ENCODE measurements around the gene IFITM1.
A peak's percentile ranks its signal among the peaks of the same experiment; 100 is the strongest.
"Not testable (repeated sequence)": the region's sequence is repeated elsewhere in the genome, so short reads cannot be mapped to it uniquely, and the experiment has no call there.

The IFITM1 gene

GRCh38 chr11:350033-350722 lies 36.3 kb downstream of the IFITM1 start:
- not testable (repeated sequence) for DNase-seq

DNA sequence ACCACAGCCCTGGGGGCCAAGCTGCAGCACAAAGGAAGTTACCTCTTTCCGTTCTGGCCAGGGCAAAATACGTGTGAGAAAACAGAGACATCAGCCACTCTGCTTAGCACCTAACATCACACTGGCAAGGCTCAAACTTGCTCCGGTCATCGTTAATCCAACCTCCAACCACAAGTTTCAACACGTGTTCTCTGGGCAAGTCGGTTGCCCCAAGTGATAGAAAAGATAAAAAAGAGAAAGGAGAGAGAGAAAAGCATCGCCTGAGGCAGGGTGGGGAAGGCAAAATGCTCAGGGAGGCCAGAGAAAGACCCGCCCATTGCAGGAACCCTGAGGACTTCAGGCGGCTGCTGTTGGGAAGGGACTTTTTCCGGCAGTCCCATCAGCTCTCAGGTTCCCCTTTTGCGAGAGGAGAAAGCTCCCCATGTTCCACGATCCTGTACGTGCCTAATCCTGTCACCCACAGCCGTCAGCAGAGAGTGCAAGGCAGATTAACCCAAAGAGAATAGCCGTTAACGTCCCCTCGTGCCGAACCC lies 36.9 kb downstream of the IFITM1 start:
- DNase-seq: peak; percentile 50 to 62

- DNase-seq: no peak
Observed at GRCh38 chr11:351411-351810, 37.6 kb downstream of the IFITM1 start.

DNA sequence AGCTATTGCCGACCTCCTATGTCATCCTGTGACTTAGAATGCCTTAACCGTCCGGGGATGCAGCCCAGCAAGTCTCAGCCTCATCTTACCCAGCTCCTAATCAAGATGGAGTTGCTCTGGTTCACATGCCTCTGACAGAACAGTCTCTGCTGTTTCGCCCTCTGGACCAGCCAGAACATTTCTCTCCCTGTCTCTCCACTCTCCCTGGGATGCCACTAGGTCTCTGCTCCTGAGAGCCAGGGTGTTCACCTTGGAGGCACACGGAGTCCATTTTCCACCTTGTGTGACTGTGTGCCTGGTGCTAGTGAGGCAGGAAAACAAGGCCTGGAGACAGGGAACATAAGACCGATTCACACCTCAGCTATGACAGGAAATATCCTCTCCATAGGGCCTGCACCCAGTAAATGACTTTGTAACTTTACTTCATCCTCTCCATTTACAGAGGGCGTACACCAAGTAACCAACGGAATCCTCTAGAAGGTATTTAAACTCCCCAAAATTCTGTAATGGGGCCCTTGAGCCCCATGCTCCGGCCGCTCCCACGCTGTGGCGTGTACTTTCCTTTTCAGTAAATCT lies 38.7 kb downstream of the IFITM1 start:
- no peak for DNase-seq

DNA sequence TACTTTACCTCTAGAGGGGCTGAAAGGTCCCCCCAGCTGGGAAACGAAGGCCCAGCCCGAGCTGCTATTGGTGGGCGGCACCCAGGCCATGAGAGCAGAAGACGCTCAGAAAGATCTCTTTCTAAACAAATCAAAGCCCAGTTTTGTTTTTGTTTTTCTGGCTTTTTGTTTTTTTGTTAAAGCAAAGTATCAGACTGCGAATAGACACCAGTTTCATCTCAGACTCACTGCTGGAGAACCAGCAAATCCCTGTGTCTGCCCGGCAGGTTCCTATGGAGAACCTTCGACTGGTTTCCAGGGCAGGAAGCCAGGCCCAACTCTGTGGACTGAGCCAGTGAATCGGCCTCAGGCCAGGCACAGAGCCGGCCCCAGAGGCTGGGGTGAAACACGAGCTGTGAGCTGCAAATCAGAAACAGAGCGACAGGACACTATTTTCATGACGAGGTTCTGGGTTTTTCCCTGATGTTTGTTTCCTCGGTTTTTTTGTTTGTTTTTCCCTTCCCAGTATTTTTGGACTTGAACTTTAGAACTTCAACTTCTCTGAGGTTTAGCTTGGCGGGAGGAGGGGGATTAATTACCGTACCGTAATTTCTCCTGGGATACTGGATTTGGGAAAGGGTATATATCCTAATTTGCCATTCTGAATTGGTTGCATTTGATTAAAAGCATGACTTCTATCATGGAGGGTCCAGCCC lies 39.5 kb downstream of the IFITM1 start:
- DNase-seq: no peak

DNA sequence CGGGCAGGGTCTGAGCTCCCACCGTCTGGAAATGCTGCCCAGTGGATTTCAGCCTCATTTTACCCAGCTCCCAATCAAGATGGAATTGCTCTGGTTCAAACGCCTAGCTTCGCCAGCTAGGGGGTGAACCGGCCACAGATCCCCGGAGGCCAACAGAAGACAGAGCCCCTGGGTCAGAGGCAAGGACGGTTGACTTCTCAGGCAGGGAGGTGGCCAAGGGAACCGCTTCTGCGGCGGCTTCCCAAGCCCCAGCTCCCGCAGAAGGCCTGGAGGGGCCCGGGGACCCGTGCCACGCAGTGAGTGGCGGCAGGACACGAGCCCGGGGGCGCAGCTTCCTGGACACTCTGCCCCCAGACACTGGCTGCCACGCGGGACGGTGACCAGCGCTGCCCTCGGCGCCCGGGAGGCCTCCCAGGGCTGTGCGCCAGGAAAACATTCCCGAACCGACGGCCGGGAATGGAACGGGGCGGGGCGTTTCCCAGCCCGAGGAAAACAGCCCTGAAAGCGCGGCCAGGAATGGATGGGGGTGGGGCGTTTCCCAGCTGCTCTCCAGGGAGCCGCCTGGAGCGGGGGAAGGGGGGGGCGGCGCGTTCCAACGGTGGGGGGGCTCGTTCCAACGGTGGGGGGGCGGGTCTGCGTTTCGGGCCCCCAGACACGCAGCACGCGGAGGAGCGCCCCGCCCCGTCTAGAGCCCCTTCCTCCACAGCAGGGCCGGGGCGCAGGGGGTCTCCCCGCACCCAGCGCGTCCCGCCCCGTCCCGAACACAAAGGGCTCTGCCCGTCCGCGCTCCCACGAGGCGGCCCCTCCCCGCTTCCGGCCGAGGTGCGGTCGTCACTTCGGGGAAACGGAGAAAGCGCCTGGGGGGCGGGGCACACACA lies 42.0 kb downstream of the IFITM1 start:
- no peak for DNase-seq

GRCh38 chr11:356610-357009 lies 42.8 kb downstream of the IFITM1 start:
- DNase-seq: no peak

DNA sequence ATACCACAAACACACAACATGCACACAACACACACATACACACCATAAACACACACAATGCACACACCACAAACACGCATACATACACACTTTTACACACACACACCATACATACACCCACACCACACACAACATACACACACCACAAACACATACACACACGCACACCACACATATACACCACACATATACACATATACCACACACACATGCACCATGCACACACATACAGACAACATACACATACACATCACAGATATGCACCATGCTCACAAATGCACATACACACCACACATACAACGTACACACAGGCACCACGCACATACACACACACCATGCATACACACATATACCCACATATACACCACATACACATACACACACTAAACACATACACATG lies 43.7 kb downstream of the IFITM1 start:
- DNase-seq: no peak

DNA sequence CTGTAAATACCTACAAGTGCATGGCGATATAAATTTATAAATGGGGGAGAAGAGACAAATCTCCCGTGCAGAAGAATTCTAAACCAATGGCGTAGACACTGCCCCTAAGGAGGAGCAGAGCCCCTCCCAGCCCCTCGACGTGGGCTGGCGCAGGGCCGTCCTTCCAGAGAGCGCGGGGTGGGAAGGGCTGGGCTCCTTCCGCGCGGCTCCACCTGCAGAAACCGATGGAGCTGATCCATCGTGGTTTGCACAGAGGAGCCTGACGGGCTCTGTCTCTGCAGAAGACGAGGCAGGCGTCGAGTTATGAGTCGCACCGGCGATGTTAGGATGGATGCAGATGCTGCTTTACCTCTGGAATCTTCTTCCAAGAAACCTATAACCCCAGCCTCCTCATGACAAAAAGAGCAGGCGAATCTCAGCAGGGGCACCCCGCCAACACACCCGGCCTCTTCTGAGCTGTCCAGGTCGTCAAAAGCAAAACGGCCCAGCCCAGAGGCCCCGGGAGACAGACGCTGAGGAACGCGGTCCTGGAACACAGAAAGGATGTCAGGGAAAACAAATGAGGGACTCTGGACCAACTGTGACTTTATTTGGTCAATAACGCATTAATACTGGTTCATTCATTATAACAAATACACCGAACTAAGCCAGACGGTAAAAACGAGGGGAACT lies 44.4 kb downstream of the IFITM1 start:
- DNase-seq: no peak

DNA sequence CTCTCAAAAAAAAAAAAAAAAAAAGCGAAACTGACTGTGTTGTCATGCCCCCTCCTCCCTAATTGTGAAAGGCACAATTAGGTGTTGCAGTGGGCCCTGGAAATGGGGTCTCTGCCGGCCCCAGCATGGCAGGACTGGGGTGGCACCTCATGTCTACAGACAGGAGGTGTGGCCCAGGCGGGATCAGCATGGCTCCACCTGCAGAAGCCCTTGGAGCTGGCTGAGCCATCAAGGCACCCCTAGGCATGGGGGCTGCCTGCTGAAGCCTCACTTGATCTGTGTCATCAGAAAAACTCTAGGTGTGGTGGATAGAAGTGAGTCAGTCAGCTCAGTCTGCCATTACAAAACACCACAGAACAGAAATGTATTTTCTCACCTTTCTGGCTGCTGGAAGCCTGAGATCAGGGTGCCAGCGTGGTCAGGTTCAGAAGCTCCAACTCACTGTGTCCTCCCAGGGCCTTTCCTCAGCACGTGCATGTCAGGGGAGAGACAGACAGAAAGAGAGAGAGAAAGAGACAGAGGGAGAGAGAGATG lies 45.4 kb downstream of the IFITM1 start:
- DNase-seq: no peak

DNA sequence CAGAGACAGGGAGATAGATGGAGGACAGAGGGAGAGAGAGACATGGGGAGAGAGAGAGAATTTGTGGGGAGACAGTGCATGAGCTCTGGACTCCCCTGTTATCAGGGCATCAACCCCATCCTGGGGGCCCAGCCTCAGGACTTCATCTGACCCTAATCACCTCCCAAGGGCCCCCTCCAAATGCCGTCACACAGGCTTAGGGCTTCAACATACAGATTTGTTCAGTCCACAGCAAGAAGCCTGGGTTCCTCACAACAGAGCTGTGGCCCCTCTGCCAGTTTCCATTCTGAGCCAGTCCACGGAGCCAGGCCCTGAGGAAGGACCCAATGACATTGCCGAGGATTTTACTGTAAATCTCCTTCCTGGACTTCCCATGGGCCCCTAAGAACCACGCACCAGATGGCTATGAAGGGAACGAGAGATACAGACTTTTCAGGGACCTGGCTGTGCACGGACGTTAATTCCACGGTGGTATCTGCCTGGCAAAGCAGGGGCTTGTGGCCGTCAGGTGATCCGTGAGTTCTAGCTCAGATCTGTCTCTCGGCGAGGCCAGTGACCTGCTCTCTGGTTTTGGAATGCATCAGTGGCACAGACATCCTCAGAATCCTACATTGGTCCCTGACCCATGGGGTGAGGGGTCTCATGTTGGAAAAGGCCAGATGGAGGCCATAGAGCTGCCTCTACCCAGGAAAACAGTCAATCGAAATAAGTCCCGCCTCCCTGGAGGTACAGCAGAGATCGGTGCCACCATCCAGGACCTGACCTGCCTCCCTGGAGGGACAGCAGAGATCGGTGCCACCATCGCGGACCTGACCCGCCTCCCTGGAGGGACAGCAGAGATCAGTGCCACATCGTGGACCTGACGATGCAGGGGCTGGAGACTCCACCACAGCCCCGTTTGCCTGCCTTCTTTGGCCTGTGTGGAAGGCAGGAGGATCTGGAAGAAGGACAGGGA lies 46.8 kb downstream of the IFITM1 start:
- no peak for DNase-seq

GRCh38 chr11:362642-363442 lies 49.0 kb downstream of the IFITM1 start:
- no peak for DNase-seq

DNA sequence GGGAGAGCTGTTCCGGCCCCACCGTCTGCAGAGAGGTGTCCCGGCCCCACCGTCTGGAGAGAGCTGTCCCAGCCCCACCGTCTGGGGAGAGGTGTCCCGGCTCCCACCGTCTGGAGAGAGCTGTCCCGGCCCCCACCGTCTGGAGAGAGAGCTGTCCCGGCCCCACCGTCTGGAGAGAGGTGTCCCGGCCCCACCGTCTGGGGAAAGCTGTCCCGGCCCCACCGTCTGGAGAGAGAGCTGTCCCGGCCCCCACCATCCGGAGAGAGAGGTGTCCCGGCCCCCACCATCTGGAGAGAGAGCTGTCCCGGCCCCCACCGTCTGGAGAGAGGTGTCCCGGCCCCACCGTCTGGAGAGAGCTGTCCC lies 49.6 kb downstream of the IFITM1 start:
- not testable (repeated sequence) for DNase-seq

DNA sequence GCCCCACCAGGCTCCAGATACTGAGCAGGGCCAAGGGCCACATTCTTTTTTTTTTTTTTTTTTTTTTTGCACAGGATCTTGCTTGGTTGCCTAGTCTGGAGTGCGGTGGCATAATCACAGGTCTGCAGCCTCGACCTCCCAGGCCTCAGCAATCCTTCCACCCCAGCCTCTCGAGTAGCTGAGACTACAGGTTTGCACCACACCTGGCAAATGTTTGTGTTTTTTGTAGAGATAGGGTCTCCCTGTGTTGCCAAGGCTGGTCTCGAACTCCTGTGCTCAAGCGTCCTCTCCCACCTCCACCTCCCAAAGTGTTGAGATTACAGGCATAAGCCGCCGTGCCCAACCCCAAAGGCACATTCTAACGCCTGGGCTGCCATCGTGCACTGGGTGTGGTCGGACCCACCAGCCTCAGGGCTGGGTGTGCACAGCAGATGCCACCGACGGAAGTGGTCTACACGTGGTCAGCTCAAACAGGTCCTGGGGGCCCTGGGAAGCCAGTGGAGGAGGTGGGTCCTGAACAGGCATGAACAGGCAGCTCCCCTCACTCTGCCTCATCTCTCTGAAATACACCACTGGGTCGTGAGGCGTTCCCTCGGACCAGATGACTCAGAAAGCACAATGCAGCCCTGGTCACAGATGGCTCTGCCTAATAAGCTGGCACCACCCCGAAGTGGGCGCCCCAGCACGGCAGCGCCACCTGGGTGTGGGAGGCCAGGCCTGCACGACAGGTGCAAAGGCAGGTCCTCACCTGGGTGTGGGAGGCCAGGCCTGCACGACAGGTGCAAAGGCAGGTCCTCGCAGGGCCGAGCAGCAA lies 50.3 kb downstream of the IFITM1 start:
- no peak for DNase-seq
